Muscle of leg (tissue), 11 donors: Measurements from ENCODE around the gene LILRB2. TPM values are rescaled to one million over a fixed set of nuclear protein-coding genes. Genes with fewer than 3 reads are reported as not detected.
"Not testable (repeated sequence)": the region's sequence is repeated elsewhere in the genome, so short reads cannot be mapped to it uniquely, and the experiment has no call there.

Experiments
- DNase-seq: peaks from one replicate; pipeline ENCODE4 v3.0.0; 2013
- H3K27ac ChIP-seq: one replicate; pipeline ENCODE4 v1.5.1; 2013; ENCODE audit warnings: mild to moderate bottlenecking, low read length, control low read depth
- H3K27me3 ChIP-seq: one replicate; pipeline ENCODE4 v1.6.1; 2013; ENCODE audit warnings: low read length; ENCODE audit not compliant: control insufficient read depth, insufficient read depth
- H3K36me3 ChIP-seq: one replicate; pipeline ENCODE4 v1.6.1; 2013; ENCODE audit warnings: low read length; ENCODE audit not compliant: control insufficient read depth, insufficient read depth
- H3K4me1 ChIP-seq: one replicate; pipeline ENCODE4 v1.6.1; 2013; ENCODE audit warnings: low read length; ENCODE audit not compliant: control insufficient read depth, insufficient read depth
- H3K4me3 ChIP-seq: one replicate; pipeline ENCODE4 v1.5.1; 2013; ENCODE audit warnings: low read length, control low read depth
- H3K9me3 ChIP-seq: replicated peaks from 2 replicates; pipeline ENCODE4 v1.6.1; 2013; ENCODE audit warnings: low read depth, low read length; ENCODE audit not compliant: control insufficient read depth
- WGBS: methylation state at CpG from one replicate; pipeline ENCODE4 v1.1.5; 2013; ENCODE audit warnings: missing lambda C conversion rate; ENCODE audit not compliant: insufficient coverage; 5-methylcytosine and 5-hydroxymethylcytosine counted together
- polyA plus RNA-seq, 8 donors: library from polyadenylated mRNA; unstranded; fragments of 120-200 nt; gene quantifications; one replicate each; pipeline versions ENCODE4 v1.2.1 to v1.2.3, GENCODE V29; 2013; ENCODE audit warnings: inconsistent platforms in 1 of 8, low replicate concordance in 1 of 8; ENCODE audit not compliant: insufficient read length in 8 of 8, insufficient read depth in 1 of 8
- total RNA-seq: library from RNA; stranded (reverse); fragments of 120-200 nt; gene quantifications from one replicate; pipeline ENCODE4 v1.2.4, GENCODE V29; 2013

LILRB2 gene
- total and polyA plus RNA-seq, 9 donors = 0.53 to 2.9 (median 2.1) TPM

DNA sequence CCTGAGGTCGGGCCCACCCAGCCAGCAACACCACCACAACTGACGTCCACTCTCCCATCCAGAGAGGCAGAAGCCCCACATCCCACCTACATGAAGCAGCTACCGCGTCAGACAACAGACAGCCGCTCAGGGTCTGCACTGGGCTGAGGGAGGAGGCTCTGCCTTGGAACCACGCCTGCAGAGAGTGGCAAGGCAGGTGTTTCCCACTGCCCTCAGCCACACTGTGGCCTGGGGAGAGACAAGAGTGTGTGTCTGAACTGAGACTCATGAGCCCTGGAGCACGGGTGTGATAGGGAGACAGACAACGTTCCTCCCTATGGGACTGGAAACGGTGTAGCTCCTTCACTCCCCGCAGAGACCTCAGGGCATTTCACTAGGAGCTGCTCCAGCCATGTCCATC lies 5.4 kb upstream of the LILRB2 start:
- H3K36me3 ChIP-seq, H3K4me1 ChIP-seq, H3K27me3 ChIP-seq, DNase-seq, H3K4me3 ChIP-seq, H3K9me3 ChIP-seq, H3K27ac ChIP-seq: not testable (repeated sequence)
- 100% methylated on average over 1 of the region's 10 CpGs for WGBS

DNA sequence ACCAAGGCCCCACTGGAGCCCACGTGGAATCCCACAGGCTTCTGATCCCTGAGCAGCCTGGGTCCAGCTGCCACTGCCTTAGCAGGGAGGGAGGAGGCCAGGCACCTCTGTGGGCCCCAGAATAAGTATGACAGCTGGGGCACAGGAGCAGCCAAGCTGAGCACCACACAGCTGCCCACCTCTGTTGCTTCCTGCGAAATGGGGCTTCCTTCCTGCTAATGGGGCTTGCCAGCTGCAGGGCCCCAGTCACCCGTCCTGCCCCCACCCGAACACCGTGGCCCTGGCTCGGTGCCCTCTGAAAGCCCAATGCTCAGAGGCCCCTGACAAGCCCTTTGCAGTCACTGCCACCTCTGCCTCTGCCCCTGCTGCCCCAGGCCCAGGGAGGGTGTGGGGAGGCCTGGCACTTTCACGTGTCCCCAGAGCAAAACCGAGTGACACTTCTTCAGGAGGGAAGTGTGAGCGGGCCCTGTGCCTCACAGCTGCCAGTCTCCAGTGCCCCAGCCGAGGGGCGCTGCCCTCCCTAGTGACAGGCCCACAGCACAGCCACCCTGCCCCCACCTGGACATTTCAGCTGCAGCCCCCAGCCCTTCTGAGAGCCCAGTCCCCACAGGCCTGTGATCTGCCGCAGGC lies 4.6 kb upstream of the LILRB2 start:
- not testable (repeated sequence) for H3K4me1 ChIP-seq, DNase-seq, H3K36me3 ChIP-seq, H3K27me3 ChIP-seq, H3K27ac ChIP-seq, H3K9me3 ChIP-seq, H3K4me3 ChIP-seq
- 100% methylated on average over 1 of the region's 12 CpGs for WGBS

DNA sequence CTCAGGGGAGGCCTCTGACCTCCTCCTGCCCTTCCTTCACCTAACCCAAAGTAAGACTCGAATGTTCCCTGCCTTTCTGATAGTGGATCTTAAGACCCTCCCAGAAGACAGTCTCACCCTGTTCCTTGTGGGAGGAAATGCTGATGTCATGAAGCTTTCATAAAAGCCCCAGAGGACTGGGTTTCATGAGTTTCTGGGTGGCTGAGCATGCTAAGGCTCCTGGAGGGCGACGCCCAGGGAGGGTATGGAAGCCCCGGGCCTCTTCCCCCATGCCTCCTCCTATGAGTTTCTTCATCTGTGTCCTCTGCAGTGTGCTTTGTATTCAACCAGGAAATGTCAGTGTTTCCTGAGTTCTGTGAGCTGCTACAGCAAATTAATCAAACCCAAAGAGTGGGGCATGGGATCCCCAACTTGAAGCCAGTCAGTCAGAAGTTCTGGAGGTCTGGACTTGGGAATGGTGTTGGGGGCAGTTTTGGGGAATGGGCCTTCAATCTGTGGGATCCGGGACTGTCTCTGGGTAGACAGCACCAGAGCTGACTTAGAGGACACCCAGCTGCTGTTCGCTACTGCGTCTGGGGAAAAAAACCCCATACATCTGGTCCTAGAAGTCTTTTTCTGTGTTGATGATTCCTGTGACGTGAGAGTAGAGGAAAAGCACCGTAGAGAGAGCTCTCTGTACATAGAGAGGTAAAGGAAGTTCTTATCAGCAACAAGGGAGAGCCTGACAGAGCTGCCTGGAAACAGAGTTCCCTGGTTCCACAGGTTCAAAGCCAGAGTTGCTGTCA lies 2.0 kb upstream of the LILRB2 start:
- Histone ChIP-seq H3K9me3 (no peaks in the 10 kb centered on the region), H3K27ac (no peak overlapping the region), H3K36me3 (no peaks in the 10 kb centered on the region), H3K4me1 (no peaks in the 10 kb centered on the region), H3K27me3 (no peaks in the 10 kb centered on the region), H3K4me3 (no peak overlapping the region)
- 68% methylated on average over 3 of the region's 9 CpGs for WGBS
- DNase-seq = no peak

DNA sequence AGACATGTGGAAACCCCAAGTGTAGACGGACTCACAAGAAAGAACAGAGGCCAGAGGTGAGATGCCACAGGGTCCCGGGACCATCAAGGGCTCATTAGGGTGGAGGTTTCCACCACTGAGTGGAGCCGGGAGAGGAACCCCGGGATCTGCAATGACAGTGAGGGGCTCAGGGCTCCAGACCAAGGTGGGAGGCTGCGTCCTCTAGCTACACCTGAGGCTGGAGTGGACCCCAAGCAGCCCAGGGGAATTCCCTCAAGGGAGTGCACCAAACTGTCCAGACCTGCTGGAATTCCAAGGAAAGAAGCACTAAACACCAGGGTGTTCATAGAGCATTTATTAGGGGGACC lies 792 bp upstream of the LILRB2 start:
- H3K36me3 ChIP-seq, H3K4me3 ChIP-seq, H3K9me3 ChIP-seq, DNase-seq, H3K27me3 ChIP-seq, H3K27ac ChIP-seq, H3K4me1 ChIP-seq: not testable (repeated sequence)
- 73% methylated on average over 2 of the region's 5 CpGs for WGBS

DNA sequence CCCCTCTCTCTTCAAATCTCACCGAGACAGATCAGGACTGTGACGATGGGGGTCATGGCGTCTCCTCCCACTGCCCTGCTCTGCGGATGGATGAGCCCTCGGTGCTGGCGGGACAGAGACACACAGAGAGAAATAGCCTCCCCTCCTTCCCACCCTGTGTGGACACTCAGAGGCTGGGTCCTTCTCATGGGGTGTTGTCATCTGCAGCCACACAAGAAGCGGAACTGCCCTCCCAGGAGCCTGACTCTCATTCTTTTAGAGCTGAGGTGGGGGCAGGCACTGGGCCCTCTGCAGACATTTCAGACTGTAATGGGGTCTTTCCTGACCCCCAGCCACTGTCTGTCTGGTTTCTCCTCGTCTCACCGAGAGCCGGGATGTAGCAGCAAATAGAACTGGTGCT lies 469 bp downstream of the LILRB2 start:
- not testable (repeated sequence) for H3K36me3 ChIP-seq, H3K4me1 ChIP-seq
- peak overlapping the region; percentile 35 for H3K27ac ChIP-seq

DNA sequence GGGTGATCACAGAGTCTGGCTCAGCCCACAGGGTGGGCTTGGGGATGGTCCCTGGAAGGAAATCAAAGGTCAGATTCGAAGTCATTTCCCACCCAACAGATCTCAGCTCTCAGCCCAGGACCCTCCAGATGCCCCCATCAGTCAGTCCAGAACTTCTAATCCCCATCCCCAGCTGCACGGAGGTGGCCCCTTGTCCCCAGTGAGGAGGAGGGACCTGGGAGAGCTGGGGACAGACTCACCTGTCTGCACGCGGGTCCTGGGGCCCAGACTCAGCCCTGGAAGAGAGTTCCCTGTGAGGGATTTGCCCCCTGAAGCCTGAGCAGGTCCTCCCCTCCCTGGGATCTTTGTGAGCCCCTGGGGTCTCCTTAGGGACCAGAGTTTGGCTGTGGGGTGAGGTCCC lies 885 bp downstream of the LILRB2 start:
- not testable (repeated sequence) for DNase-seq, H3K9me3 ChIP-seq, H3K4me3 ChIP-seq, H3K27ac ChIP-seq, H3K4me1 ChIP-seq, H3K36me3 ChIP-seq, H3K27me3 ChIP-seq
- 20% methylated on average over 2 of the region's 4 CpGs for WGBS

More for the DNA sequence above, 469 bp downstream of the LILRB2 start:
- not testable (repeated sequence) for DNase-seq, H3K9me3 ChIP-seq, H3K27me3 ChIP-seq
- 80% methylated on average over 1 of the region's 10 CpGs for WGBS
- peak overlapping the region; percentile 13 for H3K4me3 ChIP-seq

DNA sequence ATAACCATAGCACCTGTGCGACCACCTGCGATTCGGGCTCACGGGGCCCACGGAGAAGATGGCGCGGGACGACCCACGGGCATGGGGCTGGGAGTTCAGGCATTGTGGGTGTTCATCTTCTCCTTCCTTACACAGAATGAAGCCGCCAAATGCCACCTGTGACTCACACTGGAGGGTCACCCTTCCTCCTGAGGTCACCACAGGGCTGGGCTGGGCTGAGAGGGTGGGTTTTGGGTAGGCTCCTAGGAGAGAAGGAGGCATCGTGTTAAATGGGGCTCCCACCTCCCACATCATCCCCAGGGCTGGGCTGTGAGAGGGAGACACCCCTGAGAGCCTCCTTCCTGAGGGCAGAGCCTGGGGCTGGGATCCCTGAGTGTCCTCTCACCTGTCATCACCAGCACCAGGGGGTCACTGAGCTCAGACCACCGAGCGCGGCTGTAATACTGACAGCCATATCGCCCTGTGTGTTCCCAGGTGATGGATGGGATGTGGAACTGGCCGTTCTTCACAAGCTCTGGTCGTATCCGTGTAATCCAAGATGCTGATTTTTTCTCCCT lies 1.4 kb downstream of the LILRB2 start:
- H3K9me3 ChIP-seq = no peaks in the 10 kb centered on the region

DNA sequence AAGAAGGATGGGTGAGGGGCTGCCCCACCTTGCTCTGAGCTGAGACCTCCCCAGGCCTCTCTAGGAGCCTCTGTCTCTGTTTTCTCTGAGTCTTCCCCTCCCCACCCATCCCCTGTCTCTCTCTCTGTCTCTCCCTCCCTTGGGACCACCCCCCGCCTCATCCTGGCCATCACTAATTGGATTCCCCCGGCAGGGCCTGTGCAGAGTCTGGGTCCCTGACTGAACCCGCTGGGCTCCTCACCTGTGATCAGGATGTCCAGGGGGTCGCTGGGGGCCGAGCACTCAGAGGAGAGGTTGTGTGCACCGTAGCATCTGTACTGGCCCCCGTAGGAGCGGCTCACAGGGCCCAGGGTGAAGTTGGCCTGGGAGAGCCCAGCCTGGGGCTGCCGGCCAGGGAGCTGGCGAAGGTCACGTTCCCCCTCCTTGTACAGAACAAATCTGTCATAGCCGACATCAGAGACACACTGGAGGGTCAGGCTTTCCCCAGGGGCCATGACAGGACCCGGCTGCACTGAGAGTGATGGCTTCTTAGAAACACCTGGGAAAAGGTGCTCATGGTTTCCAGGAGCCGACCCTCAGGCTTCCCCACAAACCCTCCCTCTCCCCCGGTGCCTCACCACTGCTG lies 2.2 kb downstream of the LILRB2 start:
- 69% methylated on average over 15 of the region's 15 CpGs for WGBS
- H3K27me3 ChIP-seq, H3K4me3 ChIP-seq, DNase-seq, H3K9me3 ChIP-seq, H3K27ac ChIP-seq, H3K4me1 ChIP-seq, H3K36me3 ChIP-seq: not testable (repeated sequence)

More for the DNA sequence above, 1.4 kb downstream of the LILRB2 start:
- H3K4me3 ChIP-seq = no peak overlapping the region
- WGBS = 90% methylated on average over 14 of the region's 18 CpGs
- H3K36me3 ChIP-seq = no peaks in the 10 kb centered on the region
- no peak overlapping the region for H3K27ac ChIP-seq
- DNase-seq = no peak
- H3K27me3 ChIP-seq = peaks cover 2% of the 10 kb centered on the region
- no peaks in the 10 kb centered on the region for H3K4me1 ChIP-seq

DNA sequence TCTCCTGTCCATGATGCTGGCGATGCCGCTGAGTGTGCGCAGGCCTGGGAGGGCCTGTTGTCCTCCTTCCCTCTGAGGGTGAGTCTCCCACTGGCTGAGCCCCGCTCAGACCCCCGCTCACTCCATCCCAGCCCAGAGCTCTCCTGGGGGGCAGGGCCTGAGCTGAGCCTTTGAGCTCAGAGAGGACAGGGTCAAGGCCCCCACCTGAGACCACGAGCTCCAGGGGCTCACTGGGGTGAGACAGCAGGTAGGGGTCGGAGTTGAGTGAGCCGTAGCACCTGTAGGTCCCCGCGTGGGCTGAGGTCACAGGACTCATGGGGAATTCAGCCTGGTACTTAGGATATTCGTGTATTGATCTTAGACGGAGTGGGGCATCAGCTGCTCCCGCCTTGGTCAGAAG lies 2.9 kb downstream of the LILRB2 start:
- H3K4me1 ChIP-seq, H3K27ac ChIP-seq, H3K36me3 ChIP-seq, DNase-seq, H3K4me3 ChIP-seq, H3K27me3 ChIP-seq, H3K9me3 ChIP-seq: not testable (repeated sequence)
- WGBS = 78% methylated on average over 10 of the region's 13 CpGs

DNA sequence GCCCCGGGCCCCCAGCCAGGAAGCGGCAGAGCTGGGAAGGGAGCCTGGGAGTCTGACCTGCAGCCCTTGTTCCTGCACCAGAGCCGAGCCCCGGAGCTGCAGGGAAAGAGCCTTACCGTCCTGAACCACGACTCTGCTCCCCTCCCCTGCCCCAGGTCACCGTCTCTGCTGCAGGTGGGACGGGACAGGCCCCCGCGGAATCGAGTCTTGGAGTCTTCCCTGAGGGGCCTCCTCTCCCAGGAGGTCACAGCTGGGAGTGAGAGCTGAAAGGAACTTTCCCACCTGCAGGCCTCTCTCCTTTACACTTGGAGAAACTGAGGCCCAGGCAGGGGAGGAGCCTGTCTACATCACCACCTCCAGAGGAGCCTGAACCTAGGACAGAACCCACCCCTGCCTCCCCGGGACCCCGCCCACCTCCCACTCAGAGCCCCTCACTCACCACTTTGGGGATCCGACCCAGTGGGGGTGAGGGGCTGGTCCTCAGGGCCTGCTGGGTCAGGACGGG lies 3.7 kb downstream of the LILRB2 start:
- 59% methylated on average over 4 of the region's 15 CpGs for WGBS
- not testable (repeated sequence) for H3K4me3 ChIP-seq, H3K4me1 ChIP-seq, H3K36me3 ChIP-seq, H3K27me3 ChIP-seq, H3K9me3 ChIP-seq, H3K27ac ChIP-seq, DNase-seq
